HL-60/S4 treated with phorbol 12-myristate 13-acetate at 8.2 ng/mL for 4 days and 3 days (cell line): ENCODE data around the gene VWA8.
"Not testable (repeated sequence)": the region's sequence is repeated elsewhere in the genome, so short reads cannot be mapped to it uniquely, and the experiment has no call there.

Experiments
- in situ Hi-C: fragments of 300-500 bp; cut with MboI; formaldehyde crosslinking; loops from 2 replicates; pipeline ENCODE4 v1.15.0; 2022; ENCODE audit warnings: low sequenced_read_pairs

The VWA8 gene

GRCh38 chr13:41542799-41543198, 418.1 kb downstream of the VWA8 start:
- in situ Hi-C loops, result not testable (repeated sequence)

DNA sequence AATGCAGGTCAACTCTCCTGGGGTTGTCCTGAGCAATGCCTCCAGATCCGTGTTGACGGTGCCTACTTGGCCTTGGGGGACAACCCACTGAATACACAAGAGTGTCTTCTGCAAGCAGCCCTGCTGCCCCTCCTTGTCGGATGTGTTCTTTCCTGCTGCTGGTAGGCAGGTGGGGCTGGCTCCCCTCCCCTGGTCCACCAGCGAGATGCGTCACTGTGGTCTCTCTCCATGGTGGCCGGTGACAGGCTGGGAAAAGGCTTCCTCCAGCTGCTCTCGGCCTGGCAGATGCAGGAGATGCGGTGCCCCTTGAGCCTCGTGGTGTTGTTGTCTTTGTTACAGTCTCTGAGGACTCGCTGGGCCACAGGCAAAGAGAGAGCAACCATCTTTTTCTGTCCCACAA, 418.6 kb downstream of the VWA8 start:
- in situ Hi-C loops, result no loop called here

DNA sequence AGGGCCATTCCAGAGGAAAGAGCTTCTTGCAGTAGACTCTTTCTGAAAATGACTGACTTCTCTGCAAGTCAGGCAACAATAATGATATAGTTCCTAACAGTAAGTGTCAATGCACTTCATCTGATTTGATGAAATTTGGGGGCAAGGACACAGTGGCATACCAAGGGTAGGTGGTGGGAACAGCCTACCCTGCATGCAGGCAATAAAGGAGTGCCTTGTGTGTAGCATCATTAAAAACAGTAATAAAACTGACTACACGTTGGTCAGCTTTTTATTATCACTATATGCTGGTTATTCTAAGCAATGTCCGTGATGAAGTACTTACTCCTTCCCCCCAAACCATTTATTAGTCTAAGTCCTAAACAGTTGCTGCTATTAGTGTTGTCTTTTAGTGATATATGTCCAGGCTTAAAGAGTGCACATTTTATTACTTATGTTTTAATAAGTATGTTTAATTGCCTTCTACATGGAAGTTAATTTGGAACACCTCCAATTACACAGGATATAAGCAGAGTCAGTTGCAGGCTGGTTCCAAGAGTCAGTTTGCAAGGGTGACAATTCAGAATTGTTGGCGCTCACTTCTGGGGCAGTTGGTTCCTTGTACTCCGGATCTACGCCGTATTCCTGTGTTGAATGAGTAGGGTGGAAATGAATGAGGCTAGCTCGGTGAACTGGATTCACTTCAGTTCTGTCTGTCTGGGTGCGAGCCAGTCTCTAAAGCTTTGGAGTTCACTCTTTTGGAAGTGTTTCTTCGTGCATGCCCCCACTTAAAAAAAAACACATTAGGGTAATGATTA, 419.6 kb downstream of the VWA8 start:
- in situ Hi-C loops, result no loop called here

GRCh38 chr13:41540240-41540639, 420.7 kb downstream of the VWA8 start:
- in situ Hi-C loops, result not testable (repeated sequence)

- in situ Hi-C loops, result no loop called here
These were observed 427.4 kb downstream of the VWA8 start for GRCh38 chr13:41533266-41534052.

DNA sequence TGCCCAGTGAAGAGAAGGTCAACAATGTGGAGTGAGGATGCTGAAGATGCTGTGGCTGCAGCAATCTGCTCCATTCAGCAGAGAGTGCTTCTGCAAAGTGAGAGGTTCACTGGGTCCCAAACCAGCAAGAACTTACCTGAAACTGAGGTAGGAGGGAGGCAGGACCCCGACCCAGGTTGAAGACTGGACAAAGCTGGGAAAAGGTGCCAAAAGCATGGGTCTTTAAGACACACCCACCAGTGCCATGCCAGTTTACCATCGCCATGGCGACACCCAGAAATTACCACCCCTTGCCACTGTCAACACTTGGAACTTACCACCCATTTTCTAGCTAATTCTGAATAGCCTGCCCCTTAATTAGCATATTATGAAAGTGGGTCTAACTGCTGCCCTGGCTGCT, 432.9 kb downstream of the VWA8 start:
- in situ Hi-C loops, result no loop called here

- in situ Hi-C loops, result no loop called here
These were observed 440.0 kb downstream of the VWA8 start for GRCh38 chr13:41520660-41521630.

DNA sequence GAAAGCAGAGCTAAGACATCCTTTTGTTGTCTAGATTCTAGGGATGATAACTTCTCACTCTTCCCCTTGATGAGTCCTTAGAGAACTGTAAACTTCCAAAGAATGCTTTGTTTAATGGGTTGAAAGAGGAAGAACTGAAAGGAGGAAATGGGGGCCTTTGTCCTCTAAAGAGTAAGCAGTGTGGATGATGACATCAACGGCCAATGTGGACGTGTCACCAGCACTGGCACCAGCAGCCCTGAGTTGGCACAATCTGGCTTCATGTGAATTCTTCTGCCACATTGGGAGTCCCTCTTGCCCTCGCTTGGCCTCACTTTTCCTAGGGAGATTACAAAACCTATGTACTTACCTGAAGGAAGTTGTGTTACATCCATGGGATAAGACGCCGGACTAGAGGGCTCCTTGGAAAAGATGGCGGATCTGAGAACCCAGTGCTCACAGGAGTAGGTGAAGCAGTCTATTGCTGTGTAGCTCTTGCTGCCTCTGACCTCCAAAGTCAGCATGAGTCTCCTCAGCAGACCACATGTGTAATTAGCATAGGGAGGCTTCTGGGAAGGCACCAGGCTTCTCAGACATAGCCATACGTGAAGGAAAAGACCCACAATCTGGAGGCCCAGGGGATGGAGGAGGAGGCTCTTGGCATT, 440.8 kb downstream of the VWA8 start:
- in situ Hi-C loops, result no loop called here
